ENCODE results near the gene MSH2. TPM values are rescaled to one million over a fixed set of nuclear protein-coding genes. Genes with fewer than 3 reads are reported as not detected.
A peak's percentile ranks its signal among the peaks of the same experiment; 100 is the strongest.

Gene MSH2
- total and polyA plus RNA-seq, 2 donors (not counting 3 experiments of a cell fraction or from before 2014, with no cell fraction given) = 9.7 to 30.5 TPM

GRCh38 chr2:47509250-47509649 is 106.3 kb downstream of the MSH2 start:
- BruUV-seq (replicated peaks) = no TSS peak
- no peak overlapping the region for H3K4me2 ChIP-seq (ENCODE audit: insufficient read depth, low read length)
- DNase-seq (ENCODE audit: low read depth, low spot score) = peak; percentile 65
- TF ChIP-seq, protein P1, sequence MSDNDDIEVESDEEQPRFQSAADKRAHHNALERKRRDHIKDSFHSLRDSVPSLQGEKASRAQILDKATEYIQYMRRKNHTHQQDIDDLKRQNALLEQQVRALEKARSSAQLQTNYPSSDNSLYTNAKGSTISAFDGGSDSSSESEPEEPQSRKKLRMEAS (IDR thresholded peaks at IDR 0.05; ENCODE audit: insufficient read depth, insufficient read length) = no peak
- TF ChIP-seq JUN (IDR thresholded peaks at IDR 0.05; ENCODE audit: borderline replicate concordance, insufficient read depth, insufficient read length, low read depth) (no peak), EZH2 (IDR thresholded peaks at IDR 0.05; ENCODE audit: borderline replicate concordance, low read depth, low read length, severe bottlenecking) (no peak), GATA2 (IDR thresholded peaks at IDR 0.05; ENCODE audit: insufficient read depth, insufficient read length, low read depth, low read length) (peak; percentile 13), FOS (IDR thresholded peaks at IDR 0.05; ENCODE audit: borderline replicate concordance, insufficient read depth, low read length) (peak; percentile 73)
- H3K36me3 ChIP-seq (ENCODE audit: control insufficient read depth in 2 of 2, extremely low read depth in 1 of 2, insufficient read depth in 2 of 2, low read length in 2 of 2) = no peaks in the 10 kb centered on the region
- POLR2A ChIA-PET = no interaction called here
- H3K9ac ChIP-seq (replicated peaks; ENCODE audit: extremely low read depth, insufficient read depth, low read length) = no peak overlapping the region
- dilution Hi-C loops (cut with MboI; ENCODE audit: extremely low pct_ligation_motif_present, low sequenced_read_pairs) = no loop called here
- FAIRE-seq = peak; percentile 87
- no peaks in the 10 kb centered on the region for H4K20me1 ChIP-seq (replicated peaks; ENCODE audit: control insufficient read depth, extremely low read depth, insufficient read depth, low read length)
- intact Hi-C loops (cut with micrococcal nuclease) = no loop called here
- H3K4me3 ChIP-seq (replicated peaks in 1 of 3; ENCODE audit: insufficient read depth in 1 of 3, low read depth in 1 of 3, low read length in 3 of 3) = no peak overlapping the region
- no peaks in the 10 kb centered on the region for H3K79me2 ChIP-seq (ENCODE audit: control insufficient read depth, insufficient read depth, low read length)
- H2AFZ ChIP-seq (ENCODE audit: low read depth, low read length) = no peak overlapping the region
- CTCF ChIA-PET = interaction anchor here (0.5 to 0.8 kb wide), 3 partner anchors 59 to 258 kb away, joined by 3 to 4 read pairs (median 3); no protein-coding TSS in a partner anchor
- no peaks in the 10 kb centered on the region for H3K9me1 ChIP-seq (replicated peaks; ENCODE audit: control insufficient read depth, extremely low read depth, insufficient read depth, low read length)
- no peaks in the 10 kb centered on the region for H3K9me3 ChIP-seq (replicated peaks; ENCODE audit: control insufficient read depth, insufficient read depth, low read length)
- no peak overlapping the region for H3K27ac ChIP-seq (ENCODE audit: insufficient read depth, low read depth, low read length)
- peaks cover 18% of the 10 kb centered on the region for H3K4me1 ChIP-seq (ENCODE audit: control insufficient read depth, extremely low read depth, insufficient read depth, low read length)
- H3K27me3 ChIP-seq (ENCODE audit: control insufficient read depth in 2 of 2, insufficient read depth in 2 of 2, low read length in 2 of 2) = no peaks in the 10 kb centered on the region

DNA sequence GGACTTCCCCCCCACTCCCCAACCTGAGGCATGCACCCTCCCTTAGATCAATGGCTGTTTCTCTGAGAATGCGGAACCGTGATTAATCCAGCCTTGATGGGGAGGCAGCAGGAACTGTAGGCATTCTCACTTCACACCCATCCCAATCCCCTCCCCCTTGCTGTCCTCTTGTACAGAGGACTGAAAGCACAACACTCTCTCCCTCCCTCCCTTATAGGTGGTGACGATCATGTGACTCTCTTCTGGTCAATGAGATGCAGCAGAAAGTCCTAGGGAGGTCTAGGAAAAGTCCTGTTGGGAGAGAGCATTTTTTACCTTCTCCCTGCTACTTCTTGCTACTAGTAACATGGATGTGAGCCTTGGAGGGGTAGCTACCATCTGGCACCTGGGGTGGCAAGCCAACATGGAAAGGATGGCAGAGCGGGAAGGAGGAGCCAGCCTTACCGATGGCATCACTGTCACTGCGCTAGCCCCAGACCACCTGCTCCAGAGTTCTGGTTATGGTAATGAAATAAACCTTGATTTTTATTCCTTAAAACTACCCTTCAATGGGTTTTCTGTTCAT is 106.9 kb downstream of the MSH2 start:
- dilution Hi-C loops (cut with MboI; ENCODE audit: extremely low pct_ligation_motif_present, low sequenced_read_pairs) = no loop called here
- no peak for TF ChIP-seq EZH2 (IDR thresholded peaks at IDR 0.05; ENCODE audit: borderline replicate concordance, low read depth, low read length, severe bottlenecking)
- TF ChIP-seq POLR2AphosphoS5 (IDR thresholded peaks at IDR 0.05; ENCODE audit: insufficient read depth, low read depth, low read length) = no peak
- TF ChIP-seq FOS (IDR thresholded peaks at IDR 0.05; ENCODE audit: borderline replicate concordance, insufficient read depth, low read length) = no peak
- no peak for TF ChIP-seq GATA2 (IDR thresholded peaks at IDR 0.05; ENCODE audit: insufficient read depth, insufficient read length, low read depth, low read length)
- TF ChIP-seq MYC (IDR thresholded peaks at IDR 0.05; ENCODE audit: low read depth, low read length) = no peak
- TF ChIP-seq POLR2A (IDR thresholded peaks at IDR 0.05; ENCODE audit: low read depth, low read length) = no peak
- TF ChIP-seq, protein P2, sequence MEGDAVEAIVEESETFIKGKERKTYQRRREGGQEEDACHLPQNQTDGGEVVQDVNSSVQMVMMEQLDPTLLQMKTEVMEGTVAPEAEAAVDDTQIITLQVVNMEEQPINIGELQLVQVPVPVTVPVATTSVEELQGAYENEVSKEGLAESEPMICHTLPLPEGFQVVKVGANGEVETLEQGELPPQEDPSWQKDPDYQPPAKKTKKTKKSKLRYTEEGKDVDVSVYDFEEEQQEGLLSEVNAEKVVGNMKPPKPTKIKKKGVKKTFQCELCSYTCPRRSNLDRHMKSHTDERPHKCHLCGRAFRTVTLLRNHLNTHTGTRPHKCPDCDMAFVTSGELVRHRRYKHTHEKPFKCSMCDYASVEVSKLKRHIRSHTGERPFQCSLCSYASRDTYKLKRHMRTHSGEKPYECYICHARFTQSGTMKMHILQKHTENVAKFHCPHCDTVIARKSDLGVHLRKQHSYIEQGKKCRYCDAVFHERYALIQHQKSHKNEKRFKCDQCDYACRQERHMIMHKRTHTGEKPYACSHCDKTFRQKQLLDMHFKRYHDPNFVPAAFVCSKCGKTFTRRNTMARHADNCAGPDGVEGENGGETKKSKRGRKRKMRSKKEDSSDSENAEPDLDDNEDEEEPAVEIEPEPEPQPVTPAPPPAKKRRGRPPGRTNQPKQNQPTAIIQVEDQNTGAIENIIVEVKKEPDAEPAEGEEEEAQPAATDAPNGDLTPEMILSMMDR (IDR thresholded peaks at IDR 0.05; ENCODE audit: extremely low read depth in 1 of 2, insufficient read depth in 1 of 2, low read depth in 1 of 2, low read length in 2 of 2) = no peak
- TF ChIP-seq, protein P1 (IDR thresholded peaks at IDR 0.05; ENCODE audit: insufficient read depth, insufficient read length) = no peak
- FAIRE-seq = no peak
- no TSS peak for BruUV-seq (replicated peaks)
- ChIA-PET POLR2A (no interaction called here), CTCF (interaction anchor here (0.5 to 1.6 kb wide), 4 partner anchors 58 to 258 kb away, joined by 3 to 5 read pairs (median 4); no protein-coding TSS in a partner anchor)
- H3K36me3 ChIP-seq (ENCODE audit: control insufficient read depth in 2 of 2, extremely low read depth in 1 of 2, insufficient read depth in 2 of 2, low read length in 2 of 2) = no peaks in the 10 kb centered on the region
- DNase-seq (ENCODE audit: low read depth, low spot score) = no peak
- H3K4me1 ChIP-seq (ENCODE audit: control insufficient read depth, extremely low read depth, insufficient read depth, low read length) = peaks cover 18% of the 10 kb centered on the region
- no peak overlapping the region for H3K4me2 ChIP-seq (ENCODE audit: insufficient read depth, low read length)
- intact Hi-C loops (cut with micrococcal nuclease) = no loop called here
- no peaks in the 10 kb centered on the region for H3K27me3 ChIP-seq (ENCODE audit: control insufficient read depth in 2 of 2, insufficient read depth in 2 of 2, low read length in 2 of 2)
- H4K20me1 ChIP-seq (replicated peaks; ENCODE audit: control insufficient read depth, extremely low read depth, insufficient read depth, low read length) = no peaks in the 10 kb centered on the region
- H3K9me3 ChIP-seq (replicated peaks; ENCODE audit: control insufficient read depth, insufficient read depth, low read length) = no peaks in the 10 kb centered on the region
- no peaks in the 10 kb centered on the region for H3K79me2 ChIP-seq (ENCODE audit: control insufficient read depth, insufficient read depth, low read length)
- H3K9ac ChIP-seq (replicated peaks; ENCODE audit: extremely low read depth, insufficient read depth, low read length) = no peak overlapping the region
- no peak overlapping the region for H3K4me3 ChIP-seq (replicated peaks in 1 of 3; ENCODE audit: insufficient read depth in 1 of 3, low read depth in 1 of 3, low read length in 3 of 3)
- no peak overlapping the region for H2AFZ ChIP-seq (ENCODE audit: low read depth, low read length)
- no peaks in the 10 kb centered on the region for H3K9me1 ChIP-seq (replicated peaks; ENCODE audit: control insufficient read depth, extremely low read depth, insufficient read depth, low read length)
- no peak overlapping the region for H3K27ac ChIP-seq (ENCODE audit: insufficient read depth, low read depth, low read length)
